GM18858 (cell line): ENCODE data around the gene MAGEA10.
"Not testable (repeated sequence)": the region's sequence is repeated elsewhere in the genome, so short reads cannot be mapped to it uniquely, and the experiment has no call there.

Experiments used
- ATAC-seq: cut with Tn5 transposase; IDR thresholded peaks from one replicate; pipeline ENCODE4 v1.9.1; 2021; ENCODE audit not compliant: unreplicated experiment

Gene MAGEA10

GRCh38 chrX:152138388-152138784 is at the start of gene MAGEA10:
Gene MAGEA10, minus strand, starts transcription at chrX:152138577. Its CDS starts 2,957 bp downstream, at chrX:152135620.
- ATAC-seq: no peak

GRCh38 chrX:152177497-152178269 is 39.3 kb upstream of the MAGEA10 start:
- ATAC-seq: no peak

- ATAC-seq: no peak
These were observed 38.7 kb upstream of the MAGEA10 start for GRCh38 chrX:152177052-152177451.

GRCh38 chrX:152175892-152176291 is 37.5 kb upstream of the MAGEA10 start:
- not testable (repeated sequence) for ATAC-seq

GRCh38 chrX:152173923-152174322 is 35.5 kb upstream of the MAGEA10 start:
- not testable (repeated sequence) for ATAC-seq

- ATAC-seq: no peak
These were observed 32.2 kb upstream of the MAGEA10 start for GRCh38 chrX:152170621-152171020.

GRCh38 chrX:152165033-152165743 is 26.8 kb upstream of the MAGEA10 start:
- no peak for ATAC-seq

GRCh38 chrX:152157042-152157441 is 18.7 kb upstream of the MAGEA10 start:
- ATAC-seq: no peak

GRCh38 chrX:152155766-152156310 is 17.5 kb upstream of the MAGEA10 start:
- ATAC-seq: no peak

- ATAC-seq: no peak
These were observed 15.7 kb upstream of the MAGEA10 start for GRCh38 chrX:152154050-152154449.

- no peak for ATAC-seq
These were observed 12.9 kb upstream of the MAGEA10 start for GRCh38 chrX:152151256-152151655.

- no peak for ATAC-seq
These were observed 11.3 kb upstream of the MAGEA10 start for GRCh38 chrX:152149648-152150047.

GRCh38 chrX:152139589-152139988 is 1.2 kb upstream of the MAGEA10 start:
- no peak for ATAC-seq

GRCh38 chrX:152137771-152138387 is 498 bp downstream of the MAGEA10 start:
- no peak for ATAC-seq

- ATAC-seq: no peak
These were observed 2.1 kb downstream of the MAGEA10 start for GRCh38 chrX:152136312-152136711.

- ATAC-seq: no peak
These were observed 6.9 kb downstream of the MAGEA10 start for GRCh38 chrX:152131525-152131924.

GRCh38 chrX:152129069-152129844 is 9.1 kb downstream of the MAGEA10 start:
- ATAC-seq: not testable (repeated sequence)

GRCh38 chrX:152117305-152117704 is 21.1 kb downstream of the MAGEA10 start:
- ATAC-seq: no peak

- ATAC-seq: no peak
These were observed 29.9 kb downstream of the MAGEA10 start for GRCh38 chrX:152108527-152108926.

GRCh38 chrX:152103866-152104265 is 34.5 kb downstream of the MAGEA10 start:
- ATAC-seq: no peak

GRCh38 chrX:152086141-152086540 is 52.2 kb downstream of the MAGEA10 start:
- no peak for ATAC-seq
